A673 (cell line): ENCODE results near the gene UQCC2. TPM values are rescaled to one million over a fixed set of nuclear protein-coding genes. Genes with fewer than 3 reads are reported as not detected.

ENCODE experiments used
- BruUV-seq: library from RNA; stranded (reverse); fragments of 400-500 nt; replicated peaks from 2 replicates; lab custom pipeline; 2021; lab: Mats Ljungman, UMichigan
- CTCF ChIA-PET: fragments of 300-600 bp; sonication (Branson Sonifier 250); formaldehyde crosslinking; loops from one replicate; lab custom pipeline; 2022; ENCODE audit warnings: antibody characterized with exemption; lab: Charles Lee
- POLR2A ChIA-PET: fragments of 300-600 bp; sonication (Branson Sonifier 250); formaldehyde crosslinking; loops from one replicate; lab custom pipeline; 2022; ENCODE audit warnings: antibody characterized with exemption; ENCODE audit not compliant: low non-redundant PET; lab: Charles Lee
- DNase-seq: peaks from one replicate; pipeline ENCODE4 v3.0.0-alpha.2; 2015; ENCODE audit warnings: low spot score
- H3K27ac ChIP-seq: fragments of 200-600 bp; sonication (generic); 2 replicates; pipeline ENCODE4 v1.5.1; 2016; ENCODE audit warnings: mixed run types, low read depth, mild to moderate bottlenecking, mixed read lengths, antibody characterized with exemption, low read length; ENCODE audit not compliant: poor library complexity, severe bottlenecking
- H3K27me3 ChIP-seq: fragments of 200-600 bp; sonication (generic); replicated peaks from 2 replicates; pipeline ENCODE4 v1.6.1; 2017; ENCODE audit warnings: mixed run types, low read depth, mild to moderate bottlenecking, mixed read lengths, antibody characterized with exemption, low read length; ENCODE audit not compliant: insufficient read depth, poor library complexity
- H3K36me3 ChIP-seq: fragments of 200-600 bp; sonication (generic); 2 replicates; pipeline ENCODE4 v1.6.1; 2016; ENCODE audit warnings: mixed run types, mild to moderate bottlenecking, mixed read lengths, antibody characterized with exemption, low read length; ENCODE audit not compliant: insufficient read depth, poor library complexity, severe bottlenecking
- H3K4me1 ChIP-seq: fragments of 200-600 bp; sonication (generic); 2 replicates; pipeline ENCODE4 v1.6.1; 2017; ENCODE audit warnings: mixed run types, mild to moderate bottlenecking, mixed read lengths, antibody characterized with exemption, low read length; ENCODE audit not compliant: insufficient read depth, poor library complexity, severe bottlenecking
- H3K4me3 ChIP-seq: fragments of 200-600 bp; sonication (generic); 2 replicates; pipeline ENCODE4 v1.5.1; 2016; ENCODE audit warnings: low read depth, mixed run types, mild to moderate bottlenecking, mixed read lengths, low read length; ENCODE audit not compliant: poor library complexity, severe bottlenecking
- H3K9me3 ChIP-seq: fragments of 200-600 bp; sonication (generic); 2 replicates; pipeline ENCODE4 v1.6.1; 2016; ENCODE audit warnings: mixed run types, low read depth, mild to moderate bottlenecking, mixed read lengths, antibody characterized with exemption, low read length; ENCODE audit not compliant: poor library complexity, severe bottlenecking
- CTCF ChIP-seq: fragments of 300-800, 200-600 bp; sonication (generic); conservative IDR thresholded peaks from 2 replicates; pipeline ENCODE4 v1.5.1; 2017; ENCODE audit warnings: low read depth, mild to moderate bottlenecking, antibody characterized with exemption, low read length, moderate library complexity, mixed read lengths
- EZH2 ChIP-seq: fragments of 200-600 bp; sonication (generic); IDR thresholded peaks from 2 replicates; pipeline ENCODE4 v1.6.1; 2017; ENCODE audit warnings: borderline replicate concordance, low read depth, mild to moderate bottlenecking, mixed read lengths, antibody characterized with exemption, low read length; ENCODE audit not compliant: poor library complexity, severe bottlenecking
- intact Hi-C: fragments of 100-400 bp; cut with micrococcal nuclease; formaldehyde crosslinking; loops from one replicate; pipeline ENCODE4 v1.10.0; 2022; ENCODE audit not compliant: unreplicated experiment
- total RNA-seq: library from RNA; stranded (reverse); gene quantifications from 2 replicates; pipeline ENCODE4 v1.2.3, GENCODE V29; 2021

Gene UQCC2
- total RNA-seq, 1 experiment from 2014 or later, result 124 TPM

GRCh38 chr6:33688451-33689147, 22.9 kb downstream of the UQCC2 start:
- Histone ChIP-seq H3K27ac (no peak overlapping the region), H3K27me3 (no peaks in the 10 kb centered on the region), H3K36me3 (peaks cover 41% of the 10 kb centered on the region), H3K9me3 (no peaks in the 10 kb centered on the region), H3K4me1 (peaks cover under 1% of the 10 kb centered on the region), H3K4me3 (no peak overlapping the region)
- DNase-seq, result no peak
- intact Hi-C loops, result no loop called here
- TF ChIP-seq EZH2, result no peak
- TF ChIP-seq CTCF, result no peak
- ChIA-PET CTCF (no interaction called here), POLR2A (interaction anchor here (0.5 kb wide), 1 partner anchor 22 kb away, joined by 3 read pairs; no protein-coding TSS in a partner anchor)
- BruUV-seq, result no TSS peak

- ChIA-PET POLR2A (interaction anchor here (0.5 kb wide), 1 partner anchor 21 kb away, joined by 3 read pairs; no protein-coding TSS in a partner anchor), CTCF (no interaction called here)
- BruUV-seq, result no TSS peak
- Histone ChIP-seq H3K27ac (no peak overlapping the region), H3K36me3 (peaks cover 38% of the 10 kb centered on the region), H3K4me3 (no peak overlapping the region), H3K9me3 (no peaks in the 10 kb centered on the region), H3K27me3 (no peaks in the 10 kb centered on the region), H3K4me1 (no peaks in the 10 kb centered on the region)
- no peak for DNase-seq
- intact Hi-C loops, result no loop called here
- TF ChIP-seq EZH2 (no peak), CTCF (no peak)
Observed at GRCh38 chr6:33688006-33688405, 23.5 kb downstream of the UQCC2 start.

- Histone ChIP-seq H3K27ac (no peak overlapping the region), H3K9me3 (no peaks in the 10 kb centered on the region), H3K27me3 (no peaks in the 10 kb centered on the region), H3K36me3 (peaks cover 34% of the 10 kb centered on the region), H3K4me3 (no peak overlapping the region), H3K4me1 (no peaks in the 10 kb centered on the region)
- BruUV-seq, result no TSS peak
- ChIA-PET CTCF (no interaction called here), POLR2A (interaction anchor here (0.5 kb wide), 1 partner anchor 20 kb away, joined by 3 read pairs; no protein-coding TSS in a partner anchor)
- intact Hi-C loops, result no loop called here
- TF ChIP-seq CTCF, result no peak
- no peak for TF ChIP-seq EZH2
- no peak for DNase-seq
Observed at GRCh38 chr6:33686981-33687975, 24.2 kb downstream of the UQCC2 start.
